ENCODE results near the gene CISD3. TPM values are rescaled to one million over a fixed set of nuclear protein-coding genes. Genes with fewer than 3 reads are reported as not detected.

CISD3 gene
- total and polyA plus RNA-seq, 2 donors (not counting 1 experiment from before 2014, with no cell fraction given): 5.0 to 11.3 TPM

- Mint-ChIP-seq H3K4me3 (peak overlapping the region; percentile 92), H3K4me1 (peaks cover 40% of the 10 kb centered on the region), H3K27ac (no peak overlapping the region), H3K27me3 (peaks cover 32% of the 10 kb centered on the region), H3K9me3 (ENCODE audit: insufficient read depth) (no peaks in the 10 kb centered on the region)
- H3K9me3 ChIP-seq (ENCODE audit: control extremely low read depth in 1 of 3, control insufficient read depth in 2 of 3, insufficient read depth in 1 of 3, low read length in 2 of 3): peaks cover 0 to 9% (median 0%) of the 10 kb centered on the region in 3 donors
- H3K79me2 ChIP-seq (ENCODE audit: control insufficient read depth, insufficient read depth, low read length): peaks cover 4% of the 10 kb centered on the region
- H3K27me3 ChIP-seq (replicated peaks in 1 of 4; ENCODE audit: control extremely low read depth in 1 of 4, control insufficient read depth in 3 of 4, insufficient read depth in 4 of 4, low read length in 3 of 4): peaks cover 0 to 54% (median 24%) of the 10 kb centered on the region in 4 experiments
- peaks cover 55 to 58% of the 10 kb centered on the region in 2 donors for H3K4me1 ChIP-seq (ENCODE audit: control insufficient read depth in 2 of 2, insufficient read depth in 2 of 2, low read length in 2 of 2)
- peak overlapping the region; percentile 66 for H3K9ac ChIP-seq (ENCODE audit: low read length)
- ATAC-seq (ENCODE audit: low read depth) (no peak), DNase-seq (no peak)
- ChIA-PET POLR2A (interaction anchor here (1.6 kb wide), 1 partner anchor 16 kb away, joined by 7 read pairs; the partner anchor contains the start of gene CISD3), CTCF (interaction anchor here (0.8 to 3.2 kb wide), 4 partner anchors 10 to 69 kb away, joined by 3 to 20 read pairs (median 4); no protein-coding TSS in a partner anchor)
- H2AFZ ChIP-seq (ENCODE audit: insufficient read depth, low read depth, low read length, poor library complexity, severe bottlenecking): no peak overlapping the region
- H3K27ac ChIP-seq (ENCODE audit: low read length in 2 of 2): no peak overlapping the region
- H3K36me3 ChIP-seq (replicated peaks in 1 of 2; ENCODE audit: control extremely low read depth in 1 of 2, control insufficient read depth in 1 of 2, extremely low read depth in 1 of 2, insufficient read depth in 2 of 2, low read length in 1 of 2): no peaks in the 10 kb centered on the region
- peak overlapping the region; percentile 79 for H3K4me2 ChIP-seq (replicated peaks; ENCODE audit: low read depth, low read length, poor library complexity, severe bottlenecking)
- TF ChIP-seq EZH2 (IDR thresholded peaks at IDR 0.05; ENCODE audit: borderline replicate concordance, insufficient read depth, low read depth, low read length, poor library complexity, severe bottlenecking): no peak
- H3K4me3 ChIP-seq (ENCODE audit: control extremely low read depth in 1 of 5, extremely low read depth in 1 of 5, insufficient read depth in 1 of 5, low read depth in 2 of 5, low read length in 4 of 5): peak overlapping the region in 2 of 5 experiments; percentile 51 to 65
- 79% methylated on average over 7 of the region's 8 CpGs for WGBS (ENCODE audit: insufficient coverage)
- intact Hi-C loops (cut with micrococcal nuclease): no loop called here
- peaks cover 13% of the 10 kb centered on the region for H4K20me1 ChIP-seq (ENCODE audit: control insufficient read depth, insufficient read depth, low read length, poor library complexity, severe bottlenecking)
Observed at GRCh38 chr17:38746004-38746848, 16.1 kb downstream of the CISD3 start.

GRCh38 chr17:38746849-38747462 is 16.8 kb downstream of the CISD3 start:
- CTCF ChIA-PET: interaction anchor here (0.8 to 1.1 kb wide), 3 partner anchors 10 to 70 kb away, joined by 3 to 4 read pairs (median 4); no protein-coding TSS in a partner anchor
- Mint-ChIP-seq H3K9me3 (ENCODE audit: insufficient read depth) (no peaks in the 10 kb centered on the region), H3K4me1 (peaks cover 43% of the 10 kb centered on the region), H3K27me3 (peaks cover 33% of the 10 kb centered on the region), H3K27ac (peak overlapping the region; percentile 82), H3K4me3 (peak overlapping the region; percentile 92)
- H3K79me2 ChIP-seq (ENCODE audit: control insufficient read depth, insufficient read depth, low read length): peaks cover 4% of the 10 kb centered on the region
- H3K4me2 ChIP-seq (replicated peaks; ENCODE audit: low read depth, low read length, poor library complexity, severe bottlenecking): peak overlapping the region; percentile 79
- no peak overlapping the region for H3K27ac ChIP-seq (ENCODE audit: low read length in 2 of 2)
- intact Hi-C loops (cut with micrococcal nuclease): loop anchor here (1.0 kb wide), 1 partner anchor 73 kb away; the partner anchor contains the start of gene EPOP
- 0% methylated on average over 2 of the region's 21 CpGs for WGBS (ENCODE audit: insufficient coverage)
- ATAC-seq (ENCODE audit: low read depth): peak; percentile 63
- peak overlapping the region in 4 of 5 experiments; percentile 41 to 65 (median 54) for H3K4me3 ChIP-seq (ENCODE audit: control extremely low read depth in 1 of 5, extremely low read depth in 1 of 5, insufficient read depth in 1 of 5, low read depth in 2 of 5, low read length in 4 of 5)
- POLR2A ChIA-PET: interaction anchor here (0.6 to 1.6 kb wide), 2 partner anchors 16 to 47 kb away, joined by 5 to 7 read pairs; partner anchors contain the start of gene CISD3
- H3K27me3 ChIP-seq (replicated peaks in 1 of 4; ENCODE audit: control extremely low read depth in 1 of 4, control insufficient read depth in 3 of 4, insufficient read depth in 4 of 4, low read length in 3 of 4): peaks cover 0 to 50% (median 25%) of the 10 kb centered on the region in 4 experiments
- no peak for TF ChIP-seq CTCF (IDR thresholded peaks at IDR 0.05)
- TF ChIP-seq EZH2 (IDR thresholded peaks at IDR 0.05; ENCODE audit: borderline replicate concordance, insufficient read depth, low read depth, low read length, poor library complexity, severe bottlenecking): no peak
- H3K9me3 ChIP-seq (ENCODE audit: control extremely low read depth in 1 of 3, control insufficient read depth in 2 of 3, insufficient read depth in 1 of 3, low read length in 2 of 3): peaks cover 0 to 9% (median 0%) of the 10 kb centered on the region in 3 donors
- H3K9ac ChIP-seq (ENCODE audit: low read length): peak overlapping the region; percentile 66
- peaks cover 58 to 65% of the 10 kb centered on the region in 2 donors for H3K4me1 ChIP-seq (ENCODE audit: control insufficient read depth in 2 of 2, insufficient read depth in 2 of 2, low read length in 2 of 2)
- H4K20me1 ChIP-seq (ENCODE audit: control insufficient read depth, insufficient read depth, low read length, poor library complexity, severe bottlenecking): peaks cover 13% of the 10 kb centered on the region
- peak overlapping the region; percentile 53 for H2AFZ ChIP-seq (ENCODE audit: insufficient read depth, low read depth, low read length, poor library complexity, severe bottlenecking)
- DNase-seq: peak; percentile 74
- H3K36me3 ChIP-seq (replicated peaks in 1 of 2; ENCODE audit: control extremely low read depth in 1 of 2, control insufficient read depth in 1 of 2, extremely low read depth in 1 of 2, insufficient read depth in 2 of 2, low read length in 1 of 2): no peaks in the 10 kb centered on the region
